Activated B cell treated with CpG ODN at 0.5 μM for 24 hours (primary cell): ENCODE results near the gene CNTD1. TPM values are rescaled to one million over a fixed set of nuclear protein-coding genes. Genes with fewer than 3 reads are reported as not detected.

ENCODE experiments used
- ATAC-seq: fragments of 200-7000 bp; cut with Tn5 transposase; one replicate; pipeline ENCODE4 v1.10.0; 2021; ENCODE audit warnings: low read depth, mild to moderate bottlenecking, moderate library complexity
- CTCF ChIA-PET: fragments of 350-600 bp; sonication (Branson Sonifier 250); formaldehyde crosslinking; loops from one replicate; lab custom pipeline; 2021; ENCODE audit warnings: antibody characterized with exemption; lab: Charles Lee
- POLR2A ChIA-PET: fragments of 350-600 bp; sonication (Branson Sonifier 250); formaldehyde crosslinking; loops from one replicate; lab custom pipeline; 2021; ENCODE audit warnings: antibody characterized with exemption; lab: Charles Lee
- DNase-seq: peaks from one replicate; pipeline ENCODE4 v3.0.0; 2022
- H3K27ac Mint-ChIP-seq: one replicate; pipeline ENCODE4 v1.8.0; 2020; ENCODE audit warnings: mixed read lengths
- H3K27me3 Mint-ChIP-seq: one replicate; pipeline ENCODE4 v1.8.0; 2021; ENCODE audit warnings: mixed read lengths
- H3K36me3 Mint-ChIP-seq: one replicate; pipeline ENCODE4 v1.8.0; 2021; ENCODE audit warnings: low read depth, mixed read lengths
- H3K4me1 Mint-ChIP-seq: one replicate; pipeline ENCODE4 v1.8.0; 2021; ENCODE audit warnings: mixed read lengths
- H3K4me3 Mint-ChIP-seq: one replicate; pipeline ENCODE4 v1.8.0; 2020; ENCODE audit warnings: mild to moderate bottlenecking, mixed read lengths
- H3K9me3 Mint-ChIP-seq: one replicate; pipeline ENCODE4 v1.8.0; 2020; ENCODE audit warnings: mixed read lengths
- intact Hi-C: fragments of 100-400 bp; cut with micrococcal nuclease; formaldehyde crosslinking; loops from one replicate; pipeline ENCODE4 v1.15.1; 2024
- total RNA-seq: library from RNA; stranded (reverse); gene quantifications from 2 replicates; pipeline ENCODE4 v1.2.3, GENCODE V29; 2022
- TF ChIP-seq, protein P1 (sequence below): fragments of 200-600 bp; IDR thresholded peaks from one replicate; pipeline ENCODE4 v1.8.0; 2022; ENCODE audit warnings: antibody characterized with exemption, mild to moderate bottlenecking

CNTD1 gene
- total RNA-seq, 1 donor from 2014 or later = not detected

- intact Hi-C loops = no loop called here
Observed at GRCh38 chr17:42845918-42846593, 47.4 kb downstream of the CNTD1 start.

DNA sequence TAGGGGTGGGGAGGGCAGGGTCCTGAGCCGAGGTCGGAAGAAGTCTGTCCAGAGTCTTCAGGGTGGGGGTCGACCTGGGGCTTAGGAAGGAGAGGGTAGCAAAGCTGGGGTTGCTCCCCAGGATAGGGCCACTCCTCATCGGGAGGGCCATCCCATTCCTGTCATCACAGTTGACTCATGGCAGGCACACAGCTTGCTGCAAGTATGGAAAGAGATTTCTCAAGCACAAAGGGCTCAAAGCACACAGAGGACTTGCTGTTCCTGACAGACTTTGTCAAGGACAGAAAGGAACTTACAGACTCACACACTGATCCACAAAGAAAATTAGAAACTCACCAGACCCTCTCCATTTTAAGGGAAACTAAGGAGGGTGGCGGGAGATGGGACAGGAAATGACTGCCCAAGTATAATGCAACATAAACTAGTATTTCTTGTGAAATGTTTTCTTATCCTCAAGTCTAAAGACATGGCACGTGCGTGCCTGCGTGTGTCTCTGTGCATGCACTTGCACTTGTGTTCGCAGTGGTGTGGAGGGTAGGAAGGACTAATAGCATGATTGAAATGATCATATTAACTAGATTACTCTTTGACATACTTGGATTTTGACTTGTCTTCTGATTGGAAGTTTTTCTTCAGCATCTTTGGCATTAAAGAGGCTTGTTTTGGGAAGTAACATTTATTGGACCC is 48.1 kb downstream of the CNTD1 start:
- CTCF ChIA-PET = interaction anchor here (1.7 kb wide), 1 partner anchor 151 kb away, joined by 5 read pairs; the partner anchor contains the start of gene RPL27
- H3K36me3 Mint-ChIP-seq = peaks cover 42% of the 10 kb centered on the region
- POLR2A ChIA-PET = interaction anchor here (0.7 to 1.9 kb wide), 3 partner anchors 12 to 469 kb away, joined by 3 to 8 read pairs (median 4); partner anchors contain the start of gene BECN1
- H3K9me3 Mint-ChIP-seq = no peaks in the 10 kb centered on the region
- TF ChIP-seq, protein P1, sequence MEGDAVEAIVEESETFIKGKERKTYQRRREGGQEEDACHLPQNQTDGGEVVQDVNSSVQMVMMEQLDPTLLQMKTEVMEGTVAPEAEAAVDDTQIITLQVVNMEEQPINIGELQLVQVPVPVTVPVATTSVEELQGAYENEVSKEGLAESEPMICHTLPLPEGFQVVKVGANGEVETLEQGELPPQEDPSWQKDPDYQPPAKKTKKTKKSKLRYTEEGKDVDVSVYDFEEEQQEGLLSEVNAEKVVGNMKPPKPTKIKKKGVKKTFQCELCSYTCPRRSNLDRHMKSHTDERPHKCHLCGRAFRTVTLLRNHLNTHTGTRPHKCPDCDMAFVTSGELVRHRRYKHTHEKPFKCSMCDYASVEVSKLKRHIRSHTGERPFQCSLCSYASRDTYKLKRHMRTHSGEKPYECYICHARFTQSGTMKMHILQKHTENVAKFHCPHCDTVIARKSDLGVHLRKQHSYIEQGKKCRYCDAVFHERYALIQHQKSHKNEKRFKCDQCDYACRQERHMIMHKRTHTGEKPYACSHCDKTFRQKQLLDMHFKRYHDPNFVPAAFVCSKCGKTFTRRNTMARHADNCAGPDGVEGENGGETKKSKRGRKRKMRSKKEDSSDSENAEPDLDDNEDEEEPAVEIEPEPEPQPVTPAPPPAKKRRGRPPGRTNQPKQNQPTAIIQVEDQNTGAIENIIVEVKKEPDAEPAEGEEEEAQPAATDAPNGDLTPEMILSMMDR = no peak
- H3K4me3 Mint-ChIP-seq = no peak overlapping the region
- H3K4me1 Mint-ChIP-seq = peaks cover 17% of the 10 kb centered on the region
- no peaks in the 10 kb centered on the region for H3K27me3 Mint-ChIP-seq
- intact Hi-C loops = no loop called here
- H3K27ac Mint-ChIP-seq = no peak overlapping the region
- DNase-seq (no peak), ATAC-seq (no peak)

More at GRCh38 chr17:42845918-42846593, 47.4 kb downstream of the CNTD1 start:
- Mint-ChIP-seq H3K4me1 (peaks cover 17% of the 10 kb centered on the region), H3K27me3 (no peaks in the 10 kb centered on the region), H3K4me3 (no peak overlapping the region), H3K27ac (peak overlapping the region; percentile 59), H3K9me3 (no peaks in the 10 kb centered on the region), H3K36me3 (peaks cover 49% of the 10 kb centered on the region)
- ATAC-seq (peak; percentile 60), DNase-seq (no peak)
- TF ChIP-seq, protein P1 = no peak
- ChIA-PET POLR2A (interaction anchor here (0.6 to 2.1 kb wide), 6 partner anchors 22 to 1657 kb away, joined by 3 to 8 read pairs (median 3); partner anchors contain the start of genes BECN1, GPATCH8, PSMC3IP and RPL27), CTCF (no interaction called here)

DNA sequence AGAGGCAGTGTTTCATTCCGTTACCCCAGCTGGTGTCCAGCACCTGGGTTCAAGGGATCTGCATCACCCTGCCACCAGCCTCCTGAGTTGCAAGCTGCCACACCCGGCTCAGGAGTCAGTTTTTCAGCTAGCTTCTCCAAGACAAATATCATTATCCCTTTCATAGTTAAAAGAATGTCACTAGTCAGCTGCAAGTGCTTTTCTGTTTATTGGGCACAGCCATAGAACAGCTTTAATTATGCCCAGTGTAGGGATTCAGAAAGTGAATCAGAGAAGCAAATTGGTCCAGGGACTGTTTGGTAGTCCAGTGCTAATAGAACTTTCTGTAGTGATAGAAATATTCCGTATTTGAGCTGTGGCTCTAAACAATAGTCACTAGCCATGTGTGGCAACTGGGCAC is 49.4 kb downstream of the CNTD1 start:
- Mint-ChIP-seq H3K9me3 (no peaks in the 10 kb centered on the region), H3K4me1 (peaks cover 17% of the 10 kb centered on the region), H3K27me3 (no peaks in the 10 kb centered on the region), H3K36me3 (peaks cover 28% of the 10 kb centered on the region), H3K4me3 (no peak overlapping the region), H3K27ac (no peak overlapping the region)
- ChIA-PET POLR2A (interaction anchor here (0.5 to 0.6 kb wide), 2 partner anchors 364 to 468 kb away, joined by 7 to 12 read pairs; no protein-coding TSS in a partner anchor), CTCF (interaction anchor here (1.7 kb wide), 1 partner anchor 150 kb away, joined by 5 read pairs; the partner anchor contains the start of gene RPL27)
- ATAC-seq = no peak
- TF ChIP-seq, protein P1 = no peak
- intact Hi-C loops = no loop called here
- no peak for DNase-seq

GRCh38 chr17:42849031-42849430 is 50.4 kb downstream of the CNTD1 start:
- ChIA-PET CTCF (no interaction called here), POLR2A (no interaction called here)
- intact Hi-C loops = no loop called here
- H3K4me3 Mint-ChIP-seq = no peak overlapping the region
- H3K9me3 Mint-ChIP-seq = no peaks in the 10 kb centered on the region
- peaks cover 19% of the 10 kb centered on the region for H3K36me3 Mint-ChIP-seq
- H3K27me3 Mint-ChIP-seq = peaks cover 5% of the 10 kb centered on the region
- H3K27ac Mint-ChIP-seq = no peak overlapping the region
- no peak for ATAC-seq
- DNase-seq = no peak
- TF ChIP-seq, protein P1 = no peak
- H3K4me1 Mint-ChIP-seq = peaks cover 17% of the 10 kb centered on the region
